Gastroesophageal sphincter (tissue), 4 donors: ENCODE data around the gene KNDC1. TPM values are rescaled to one million over a fixed set of nuclear protein-coding genes. Genes with fewer than 3 reads are reported as not detected.

Experiments used
- ATAC-seq: fragments of 150-250 bp; one replicate; pipeline ENCODE4 v1.9.1; 2016; ENCODE audit warnings: mild to moderate bottlenecking, moderate library complexity
- H3K27ac ChIP-seq, 4 donors: fragments of 200-600 bp; sonication (generic) in 3 of 4; 1 replicate in 3 of 4; 2 replicates in 1 of 4; pipeline ENCODE4 v1.5.1; 2016 to 2019
- H3K27me3 ChIP-seq: fragments of 200-600 bp; sonication (generic); one replicate; pipeline ENCODE4 v1.5.1; 2019
- H3K36me3 ChIP-seq, 2 donors: fragments of 200-600 bp; sonication (generic); one replicate each; pipeline ENCODE4 v1.5.1; 2019; ENCODE audit warnings: control low read depth in 1 of 2
- H3K4me1 ChIP-seq, 3 donors: fragments of 200-600 bp; sonication (generic); 1 replicate in 2 of 3; 2 replicates in 1 of 3; pipeline ENCODE4 v1.5.1; 2016 to 2019; ENCODE audit warnings: control low read depth in 2 of 3
- H3K4me3 ChIP-seq, 2 donors: fragments of 200-600 bp; sonication (generic); one replicate each; pipeline ENCODE4 v1.5.1; 2019; ENCODE audit warnings: mild to moderate bottlenecking in 1 of 2, moderate library complexity in 1 of 2
- H3K9me3 ChIP-seq, 3 donors: fragments of 200-600 bp; sonication (generic); one replicate each; pipeline ENCODE4 v1.5.1; 2017 to 2019; ENCODE audit warnings: control low read depth in 2 of 3
- EP300 ChIP-seq: sonication (generic); formaldehyde crosslinking; IDR thresholded peaks from one replicate; pipeline ENCODE4 v1.6.1; 2017; ENCODE audit warnings: antibody characterized with exemption, mild to moderate bottlenecking
- POLR2A ChIP-seq, 2 donors: fragments of 450-650 bp; IDR thresholded peaks; one replicate each; pipeline ENCODE4 v1.6.1; 2017; ENCODE audit warnings: antibody characterized with exemption in 2 of 2, mild to moderate bottlenecking in 2 of 2, moderate library complexity in 1 of 2
- POLR2AphosphoS5 ChIP-seq: sonication (generic); formaldehyde crosslinking; IDR thresholded peaks from one replicate; pipeline ENCODE4 v1.6.1; 2017; ENCODE audit warnings: antibody characterized with exemption
- WGBS, 2 donors: methylation state at CpG; one replicate each; pipeline ENCODE4 v1.1.5; 2018; ENCODE audit warnings: low coverage in 1 of 2; 5-methylcytosine and 5-hydroxymethylcytosine counted together
- total RNA-seq, 4 donors: library from RNA; depleted of rRNA; stranded (reverse); fragments of >200 nt; gene quantifications; one replicate each; pipeline ENCODE4 v1.1.0, GENCODE V29; 2016
- TF ChIP-seq, protein P1 (sequence below), 4 experiments: fragments of 200-600 bp in 2 of 4; fragments of 450-650 bp in 2 of 4; sonication (generic) in 1 of 4; IDR thresholded peaks; one replicate each; pipeline ENCODE4 v1.5.1; 2017 to 2019; ENCODE audit warnings: antibody characterized with exemption in 4 of 4, mild to moderate bottlenecking in 2 of 4, moderate library complexity in 2 of 4

Gene KNDC1
- total RNA-seq, 4 donors from 2014 or later, result 0.62 to 3.4 (median 0.98) TPM

DNA sequence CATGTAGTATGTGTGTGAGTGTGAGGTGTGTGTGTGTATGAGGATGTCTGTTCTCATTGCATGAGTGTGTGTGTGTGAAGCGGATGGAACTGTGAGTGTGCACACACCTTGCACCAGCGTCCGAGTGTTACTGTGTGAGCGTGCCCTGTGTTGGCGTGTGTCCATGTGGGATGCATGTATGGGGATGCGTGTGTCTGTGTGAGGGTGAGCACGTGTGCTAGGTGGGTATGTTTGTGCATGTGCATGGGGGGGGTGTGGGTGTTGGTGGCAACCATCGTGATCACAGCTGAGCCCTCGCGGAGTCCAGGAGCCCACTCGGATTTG lies 6.4 kb downstream of the KNDC1 start:
- TF ChIP-seq POLR2AphosphoS5, result no peak
- no peak for TF ChIP-seq EP300
- TF ChIP-seq, protein P1, sequence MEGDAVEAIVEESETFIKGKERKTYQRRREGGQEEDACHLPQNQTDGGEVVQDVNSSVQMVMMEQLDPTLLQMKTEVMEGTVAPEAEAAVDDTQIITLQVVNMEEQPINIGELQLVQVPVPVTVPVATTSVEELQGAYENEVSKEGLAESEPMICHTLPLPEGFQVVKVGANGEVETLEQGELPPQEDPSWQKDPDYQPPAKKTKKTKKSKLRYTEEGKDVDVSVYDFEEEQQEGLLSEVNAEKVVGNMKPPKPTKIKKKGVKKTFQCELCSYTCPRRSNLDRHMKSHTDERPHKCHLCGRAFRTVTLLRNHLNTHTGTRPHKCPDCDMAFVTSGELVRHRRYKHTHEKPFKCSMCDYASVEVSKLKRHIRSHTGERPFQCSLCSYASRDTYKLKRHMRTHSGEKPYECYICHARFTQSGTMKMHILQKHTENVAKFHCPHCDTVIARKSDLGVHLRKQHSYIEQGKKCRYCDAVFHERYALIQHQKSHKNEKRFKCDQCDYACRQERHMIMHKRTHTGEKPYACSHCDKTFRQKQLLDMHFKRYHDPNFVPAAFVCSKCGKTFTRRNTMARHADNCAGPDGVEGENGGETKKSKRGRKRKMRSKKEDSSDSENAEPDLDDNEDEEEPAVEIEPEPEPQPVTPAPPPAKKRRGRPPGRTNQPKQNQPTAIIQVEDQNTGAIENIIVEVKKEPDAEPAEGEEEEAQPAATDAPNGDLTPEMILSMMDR (IDR thresholded peaks at IDR 0.05), result no peak
- no peak for TF ChIP-seq POLR2A (IDR thresholded peaks at IDR 0.05)
- ATAC-seq, result no peak
- H3K4me1 ChIP-seq, result peaks cover 0 to 5% (median 0%) of the 10 kb centered on the region in 3 donors
- H3K36me3 ChIP-seq, result no peaks in the 10 kb centered on the region
- H3K27me3 ChIP-seq, result peaks cover 71% of the 10 kb centered on the region
- no peak overlapping the region for H3K27ac ChIP-seq
- no peaks in the 10 kb centered on the region for H3K9me3 ChIP-seq
- 80 to 86% methylated on average over 4 of the region's 11 CpGs for WGBS, 2 donors
- H3K4me3 ChIP-seq, result no peak overlapping the region

DNA sequence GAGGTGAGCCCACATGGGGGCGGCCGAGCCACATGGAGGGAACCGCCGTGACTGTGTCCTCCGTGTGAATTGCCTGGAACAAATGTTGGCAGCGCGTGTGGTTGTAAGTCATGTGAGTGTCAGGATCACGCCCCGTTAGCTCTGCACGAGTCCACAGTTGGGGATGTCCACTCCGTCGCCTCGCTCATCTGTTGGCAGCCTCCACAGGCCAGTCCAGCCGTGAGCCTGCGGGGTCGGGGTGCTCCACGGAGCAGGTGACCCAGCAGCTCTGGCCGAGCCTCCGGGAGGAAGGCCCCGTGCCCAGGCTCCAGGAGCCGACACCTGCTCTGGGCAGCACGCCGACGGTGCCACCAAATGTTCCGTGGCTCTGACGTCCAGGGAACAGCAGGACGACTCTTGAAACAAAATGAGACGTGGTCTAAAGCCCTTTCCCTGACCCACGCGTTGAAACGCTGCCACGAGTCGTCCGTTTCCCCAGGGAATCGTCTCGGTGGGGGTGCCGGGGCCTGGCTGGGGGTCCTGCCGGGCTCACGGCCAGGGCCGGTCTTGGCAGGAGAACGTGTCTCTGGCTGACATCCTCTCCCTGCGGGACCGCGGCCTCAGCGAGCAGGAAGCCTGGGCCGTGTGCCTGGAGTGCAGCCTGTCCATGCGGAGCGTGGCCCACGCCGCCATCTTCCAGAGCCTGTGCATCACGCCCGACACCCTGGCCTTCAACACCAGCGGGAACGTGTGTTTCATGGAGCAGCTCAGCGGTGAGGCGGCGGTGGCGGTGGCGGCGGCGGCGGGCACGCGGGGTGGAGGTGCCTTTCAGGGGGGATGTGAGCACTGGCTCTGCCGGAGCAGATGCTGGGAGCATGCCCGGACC lies 7.0 kb downstream of the KNDC1 start:
- TF ChIP-seq POLR2AphosphoS5 (no peak), POLR2A (IDR thresholded peaks at IDR 0.05) (no peak)
- 36 to 72% methylated on average over 11 to 22 of the region's 66 CpGs for WGBS, 2 donors
- Histone ChIP-seq H3K4me3 (no peak overlapping the region), H3K4me1 (no peaks in the 10 kb centered on the region), H3K36me3 (no peaks in the 10 kb centered on the region), H3K9me3 (no peaks in the 10 kb centered on the region), H3K27ac (no peak overlapping the region), H3K27me3 (peaks cover 65% of the 10 kb centered on the region)
- no peak for ATAC-seq

DNA sequence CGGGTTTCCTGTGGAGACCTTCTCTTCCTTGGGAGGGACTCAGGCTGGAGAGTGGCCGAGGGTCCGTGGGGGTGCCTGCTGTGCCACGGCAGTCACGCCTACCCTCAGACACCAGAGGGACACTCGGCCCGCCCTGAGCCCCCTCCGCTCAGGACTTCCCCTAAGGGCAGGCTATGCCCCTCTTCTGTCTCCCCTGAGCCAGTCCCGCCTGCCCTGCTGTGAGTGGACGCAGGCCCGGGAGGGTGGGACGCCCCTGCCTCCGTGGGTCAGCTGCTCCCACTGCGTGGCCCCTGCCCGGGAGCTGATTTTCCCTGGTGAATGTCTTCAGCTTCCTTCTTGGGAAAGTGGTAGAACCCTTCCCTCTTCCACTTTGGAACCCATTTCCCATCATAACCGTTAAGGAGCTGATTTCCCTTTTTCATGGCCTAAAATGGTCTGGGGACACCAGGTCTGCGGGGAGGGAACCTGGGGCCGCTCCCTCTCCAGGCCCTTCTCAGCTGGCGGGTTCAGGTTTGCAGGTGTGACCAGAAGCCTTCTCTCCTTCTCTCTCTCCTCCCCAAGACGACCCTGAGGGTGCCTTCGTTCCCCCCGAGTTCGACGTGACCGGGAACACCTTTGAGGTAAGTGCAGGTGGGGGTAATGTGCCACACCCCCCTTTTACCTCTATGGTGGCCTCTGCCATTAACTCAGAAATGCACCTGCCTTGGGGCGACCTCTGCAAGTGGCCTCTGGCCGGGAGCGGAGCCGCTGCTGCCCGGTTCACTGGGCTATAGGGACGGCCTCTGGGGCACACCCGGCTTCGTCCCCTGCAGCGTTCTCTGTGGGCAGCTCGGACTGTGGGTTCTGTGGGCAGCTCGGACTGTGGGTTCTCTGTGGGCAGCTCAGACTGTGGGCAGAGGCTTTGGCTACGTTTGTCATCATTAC lies 7.9 kb downstream of the KNDC1 start:
- peaks cover 0 to 6% (median 0%) of the 10 kb centered on the region in 3 donors for H3K9me3 ChIP-seq
- peaks cover 62% of the 10 kb centered on the region for H3K27me3 ChIP-seq
- H3K36me3 ChIP-seq, result no peaks in the 10 kb centered on the region
- no peak overlapping the region for H3K27ac ChIP-seq
- H3K4me3 ChIP-seq, result no peak overlapping the region
- 97% methylated on average over 7 of the region's 37 CpGs; no CpG with 5 or more reads in 1 of the 2 donors for WGBS, 2 donors
- no peaks in the 10 kb centered on the region for H3K4me1 ChIP-seq
- TF ChIP-seq, protein P1 (IDR thresholded peaks at IDR 0.05), result no peak
- no peak for TF ChIP-seq POLR2A (IDR thresholded peaks at IDR 0.05)
- no peak for TF ChIP-seq EP300
- TF ChIP-seq POLR2AphosphoS5, result no peak
- no peak for ATAC-seq

DNA sequence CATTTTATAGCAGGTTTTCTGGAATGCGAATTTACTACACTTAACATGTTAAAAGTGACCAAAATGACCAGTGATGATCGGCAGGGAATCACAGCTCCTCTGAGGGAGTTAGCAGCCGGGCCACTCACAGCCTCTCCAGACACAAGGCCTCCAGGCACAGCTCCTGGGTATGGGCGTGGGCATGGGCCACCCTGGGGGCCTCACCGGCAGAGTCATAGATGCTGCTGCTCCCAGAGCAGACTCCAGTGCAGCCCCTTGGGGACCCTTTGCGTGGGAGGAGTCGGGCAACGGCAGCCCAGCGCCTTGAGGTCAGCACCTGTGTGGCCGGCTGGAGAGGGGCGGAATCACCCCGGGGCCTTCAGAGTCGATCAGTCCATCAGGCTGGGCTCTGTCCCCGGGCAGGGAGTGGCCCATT lies 8.6 kb downstream of the KNDC1 start:
- H3K4me1 ChIP-seq, result no peaks in the 10 kb centered on the region
- peaks cover 0 to 6% (median 0%) of the 10 kb centered on the region in 3 donors for H3K9me3 ChIP-seq
- H3K27ac ChIP-seq, result no peak overlapping the region
- no peaks in the 10 kb centered on the region for H3K36me3 ChIP-seq
- TF ChIP-seq EP300 (no peak), POLR2A (IDR thresholded peaks at IDR 0.05) (no peak), POLR2AphosphoS5 (no peak)
- TF ChIP-seq, protein P1 (IDR thresholded peaks at IDR 0.05), result no peak
- ATAC-seq, result no peak
- H3K27me3 ChIP-seq, result peaks cover 62% of the 10 kb centered on the region
- WGBS, 2 donors, result no CpG with 5 or more reads among the region's 14 CpGs
- H3K4me3 ChIP-seq, result no peak overlapping the region

DNA sequence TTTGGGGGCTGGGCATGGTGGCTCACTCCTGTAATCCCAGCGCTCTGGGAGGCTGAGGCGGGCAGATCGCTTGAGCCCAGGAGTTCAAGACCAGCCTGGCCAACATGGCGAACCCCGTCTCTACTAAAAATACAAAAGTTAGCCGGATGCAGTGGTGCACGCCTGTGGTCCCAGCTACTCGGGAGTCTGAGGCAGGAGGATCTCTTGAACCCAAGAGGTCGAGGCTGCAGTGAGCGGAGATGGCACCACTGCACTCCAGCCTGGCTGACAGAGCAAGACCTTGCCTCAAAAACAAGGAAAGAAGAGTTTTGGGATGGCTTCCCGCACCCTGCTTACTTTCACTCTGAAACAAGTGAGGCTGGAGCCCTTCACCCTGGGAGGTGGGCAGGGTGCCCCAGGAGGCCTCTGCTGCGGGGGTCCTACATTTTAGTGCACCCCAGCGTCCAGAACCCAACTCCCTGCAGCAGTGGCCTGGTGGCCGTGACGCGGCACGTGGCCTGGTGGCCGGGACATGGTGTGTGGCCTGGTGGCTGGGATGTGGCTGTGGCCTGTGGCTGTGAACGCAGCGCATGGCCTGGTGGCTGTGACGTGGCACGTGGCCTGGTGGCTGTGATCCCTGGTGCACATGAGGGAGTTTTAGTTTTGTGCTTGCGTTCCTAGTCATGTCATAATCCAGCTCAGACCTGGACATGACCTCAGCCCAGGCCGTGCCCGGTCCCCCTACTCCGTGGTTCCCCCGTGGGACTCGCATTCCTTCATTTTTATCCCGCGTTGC lies 9.3 kb downstream of the KNDC1 start:
- Histone ChIP-seq H3K36me3 (no peaks in the 10 kb centered on the region), H3K4me3 (no peak overlapping the region), H3K27ac (no peak overlapping the region), H3K9me3 (peaks cover 0 to 6% (median 0%) of the 10 kb centered on the region in 3 donors), H3K27me3 (peaks cover 62% of the 10 kb centered on the region), H3K4me1 (no peaks in the 10 kb centered on the region)
- TF ChIP-seq, protein P1 (IDR thresholded peaks at IDR 0.05), result no peak
- TF ChIP-seq POLR2AphosphoS5 (no peak), EP300 (no peak), POLR2A (IDR thresholded peaks at IDR 0.05) (no peak)
- no peak for ATAC-seq
- WGBS, 2 donors, result 90 to 95% methylated on average over 4 to 17 of the region's 30 CpGs
